NCI-H1417 treated with DMSO at 0.1 percent for 48 hours (cell line): ENCODE measurements around the gene DGCR2.
"Not testable (repeated sequence)": the region's sequence is repeated elsewhere in the genome, so short reads cannot be mapped to it uniquely, and the experiment has no call there.

ENCODE experiments used
- DNase-seq: peaks from one replicate; lab custom pipeline; 2025; lab: John Stamatoyannopoulos, UW

The DGCR2 gene

DNA sequence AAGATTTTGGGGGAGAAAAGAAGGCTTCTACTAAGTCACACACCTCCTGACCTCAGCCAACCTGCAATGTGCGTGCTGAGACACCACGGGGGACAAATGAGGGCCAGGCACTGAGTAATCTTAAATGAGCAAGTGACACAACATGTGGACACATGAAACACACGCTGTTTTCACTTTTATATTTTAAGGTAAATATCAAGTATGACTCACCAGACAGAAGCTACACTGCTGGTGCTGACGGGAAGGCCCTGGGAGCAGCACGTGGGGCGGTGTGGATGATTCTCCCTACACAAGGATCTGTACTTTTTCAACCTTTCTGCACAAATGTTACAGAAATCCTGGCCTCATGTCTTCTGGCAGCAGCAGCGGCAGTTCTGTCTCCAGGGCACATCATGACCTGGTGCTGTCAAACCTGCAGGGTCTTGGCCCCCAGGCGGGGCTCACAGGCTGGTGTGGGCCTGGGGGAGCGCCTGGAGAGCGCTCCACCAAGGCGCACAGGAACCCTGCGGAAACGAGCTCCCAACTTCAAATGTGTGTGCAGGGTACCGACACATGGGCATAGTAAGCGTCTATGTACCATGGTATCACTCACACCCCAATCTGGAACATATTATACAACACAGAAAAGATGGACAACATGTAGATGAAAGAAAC is 61.7 kb downstream of the DGCR2 start:
- DNase-seq = no peak

DNA sequence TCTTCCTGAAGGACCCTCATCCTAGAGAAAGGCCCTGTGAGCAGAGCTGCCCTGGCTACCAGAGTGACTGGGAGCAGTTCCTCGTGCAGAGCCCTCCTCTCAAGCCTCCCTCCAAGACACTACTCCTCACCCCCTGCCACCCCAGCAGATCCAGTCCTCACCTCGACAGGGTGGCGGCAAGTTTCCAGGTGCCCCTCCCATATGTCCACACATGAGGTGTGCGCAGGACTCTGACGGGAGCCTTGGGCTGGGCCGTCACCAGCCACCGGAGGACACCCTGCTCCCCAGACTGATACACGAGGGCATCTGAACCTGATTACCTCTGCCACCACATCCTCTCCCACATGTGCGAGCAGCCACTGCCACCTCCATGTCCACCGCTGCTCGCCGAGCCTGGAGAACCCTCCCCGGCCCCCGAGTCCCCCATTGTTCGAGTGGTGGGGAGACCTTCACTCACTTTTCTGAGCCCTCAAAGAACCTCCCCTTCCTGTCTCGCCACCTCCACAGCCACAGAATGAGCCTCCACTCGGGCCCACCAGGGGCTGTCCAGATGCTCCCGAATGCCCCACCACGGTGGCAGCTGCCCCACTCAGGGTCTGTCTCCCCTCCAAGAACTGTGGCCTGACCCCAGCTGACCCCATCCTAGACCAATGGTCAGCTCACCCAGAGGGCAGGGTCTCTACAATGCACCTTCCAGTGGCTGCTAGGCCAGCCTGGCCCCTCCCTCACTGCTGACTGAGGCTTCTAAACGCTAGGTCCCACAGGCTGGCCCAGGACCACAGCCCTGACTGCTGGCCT is 62.5 kb downstream of the DGCR2 start:
- no peak for DNase-seq

DNA sequence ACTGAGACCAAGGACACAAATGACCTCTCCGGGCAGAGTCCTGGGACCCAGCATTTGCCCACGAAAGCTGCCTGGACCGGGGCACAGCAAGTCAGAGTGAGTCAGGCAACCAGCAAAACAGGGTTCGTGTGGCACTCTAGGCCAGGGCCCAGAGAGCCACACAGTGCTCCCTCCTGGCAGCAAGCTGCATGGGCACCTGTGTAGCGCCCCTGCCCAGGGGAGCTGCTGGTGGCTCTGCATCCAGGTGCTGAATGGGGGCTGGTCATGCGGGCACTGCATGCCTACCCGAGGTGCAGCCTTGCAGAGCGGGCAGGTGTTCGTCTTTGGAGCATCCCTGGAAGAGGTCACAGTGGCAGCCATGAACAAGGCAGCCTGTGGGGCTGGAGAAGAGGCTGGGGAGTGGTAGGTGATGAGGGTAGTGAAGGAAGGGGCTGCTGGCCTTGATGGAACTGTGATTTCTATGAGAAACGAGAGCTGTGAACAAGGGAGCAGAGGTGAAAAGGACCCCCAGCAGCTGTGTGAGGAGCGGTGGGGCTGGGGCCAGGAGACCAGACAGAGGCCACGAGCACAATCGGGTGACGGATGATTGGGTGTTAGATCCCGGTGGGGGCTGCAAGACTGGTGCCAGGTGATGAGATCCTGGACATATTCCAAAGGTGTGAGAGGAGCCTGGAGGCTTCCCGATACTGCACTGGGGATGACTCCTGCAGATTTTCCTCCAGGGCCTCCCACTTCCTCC is 63.3 kb downstream of the DGCR2 start:
- no peak for DNase-seq

DNA sequence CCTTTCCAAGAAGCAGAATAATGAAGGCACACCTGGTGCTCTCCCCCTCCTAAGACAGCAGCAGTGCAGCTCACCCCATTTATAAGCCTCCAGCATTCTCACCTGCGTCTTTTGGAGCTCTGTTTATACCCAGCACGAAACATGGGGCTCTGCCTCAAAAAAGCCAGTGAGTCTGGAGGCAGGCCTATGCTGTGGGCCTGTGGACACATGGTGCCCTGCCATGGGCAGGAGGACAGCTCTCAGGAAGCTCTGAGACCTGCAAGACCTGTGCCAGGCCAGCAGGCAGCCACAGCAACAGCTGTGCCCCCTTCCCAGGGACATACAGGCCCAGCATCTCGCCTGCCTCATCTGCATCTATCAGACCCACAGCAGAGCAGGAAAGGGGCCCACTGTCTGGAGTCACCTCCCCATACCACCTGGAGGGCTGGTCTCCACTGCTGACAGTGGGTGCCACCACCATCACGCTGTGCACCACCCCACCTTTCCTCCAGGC is 64.2 kb downstream of the DGCR2 start:
- no peak for DNase-seq

DNA sequence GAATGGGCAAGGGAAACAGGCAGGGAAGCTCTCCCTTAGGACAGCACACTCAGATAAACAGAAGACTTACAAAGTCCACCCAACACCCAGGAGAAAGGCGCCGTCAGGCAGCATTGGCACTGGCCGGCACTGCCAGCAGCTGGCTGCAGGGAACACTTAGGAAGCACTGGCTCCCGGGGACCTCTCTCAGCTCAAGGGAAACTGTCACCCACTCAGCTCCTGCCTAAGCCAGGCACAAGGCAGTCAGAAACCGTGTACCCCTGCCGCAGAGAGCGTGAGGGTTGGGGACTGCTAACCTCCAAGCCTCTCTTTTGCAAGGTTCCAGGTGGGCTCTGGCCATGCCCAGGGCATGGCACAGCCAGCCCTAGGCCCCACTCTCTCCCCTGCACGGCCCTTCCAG is 64.7 kb downstream of the DGCR2 start:
- DNase-seq = no peak

DNA sequence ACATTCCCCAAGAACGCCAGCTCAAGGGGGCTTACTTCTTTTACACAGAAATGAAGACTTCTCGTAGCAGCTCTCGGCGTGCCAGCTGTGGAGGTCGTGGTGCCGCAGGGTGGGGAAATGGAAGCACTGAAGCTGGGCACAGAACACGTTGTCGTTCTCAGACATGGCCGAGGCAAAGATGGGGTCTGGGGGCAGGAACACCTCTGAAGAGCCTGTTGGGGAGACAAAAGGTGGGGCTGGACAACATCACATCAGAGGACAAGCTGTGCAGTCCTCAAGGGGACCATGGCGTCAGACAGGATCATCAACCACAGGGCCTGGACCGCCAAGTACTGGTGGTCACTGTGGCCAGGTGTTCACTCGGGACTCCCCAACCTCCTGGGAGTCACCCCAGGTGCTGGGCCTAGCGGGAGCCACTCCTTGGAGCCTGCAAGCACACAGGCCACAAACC is 65.2 kb downstream of the DGCR2 start:
- no peak for DNase-seq

DNA sequence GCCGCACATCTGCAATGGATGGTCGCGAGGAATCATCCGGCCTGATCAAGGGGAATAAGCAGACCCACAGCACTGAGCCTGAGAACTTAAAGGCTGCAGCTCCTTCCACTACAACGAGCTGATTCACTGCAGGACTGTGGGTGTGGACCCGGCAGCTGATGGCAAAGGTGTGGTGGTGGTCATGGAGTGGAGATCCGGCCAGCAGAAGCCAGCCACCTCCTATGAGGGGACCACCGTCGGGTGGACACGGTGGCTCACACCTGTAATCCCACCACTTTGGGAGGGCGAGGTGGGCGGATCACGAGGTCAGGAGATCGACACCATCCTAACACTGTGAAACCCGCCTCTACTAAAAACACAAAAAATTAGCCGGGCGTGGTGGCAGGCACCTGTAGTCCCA is 66.4 kb downstream of the DGCR2 start:
- DNase-seq = no peak

DNA sequence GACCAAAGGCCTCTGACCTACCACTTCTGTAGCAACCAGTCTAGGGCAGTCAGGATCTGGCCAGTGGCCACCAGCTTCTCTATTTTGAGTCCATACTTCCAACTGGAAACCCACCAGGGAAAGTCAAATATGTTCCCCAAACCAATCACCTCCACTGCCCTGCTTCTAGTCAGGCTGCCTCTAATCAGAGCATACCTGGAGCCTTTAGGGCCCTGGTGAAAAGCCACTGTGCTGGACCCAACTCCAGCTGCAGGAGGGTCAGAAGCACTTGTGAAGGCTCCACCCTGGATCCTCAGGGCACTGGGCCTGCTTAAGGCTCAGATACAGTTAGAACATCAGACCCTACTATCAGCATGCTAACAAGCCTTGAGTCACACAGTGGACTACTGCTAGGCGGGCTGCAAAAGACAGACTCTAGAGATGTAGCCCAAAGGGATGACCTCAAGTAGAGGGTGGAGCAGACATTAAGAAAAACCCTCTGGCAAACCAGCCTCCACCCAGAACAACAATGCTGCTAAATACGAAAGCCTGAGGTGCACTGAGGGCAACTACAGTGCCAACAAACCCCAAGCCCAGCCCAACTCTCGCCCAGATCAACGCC is 69.2 kb downstream of the DGCR2 start:
- DNase-seq = no peak

DNA sequence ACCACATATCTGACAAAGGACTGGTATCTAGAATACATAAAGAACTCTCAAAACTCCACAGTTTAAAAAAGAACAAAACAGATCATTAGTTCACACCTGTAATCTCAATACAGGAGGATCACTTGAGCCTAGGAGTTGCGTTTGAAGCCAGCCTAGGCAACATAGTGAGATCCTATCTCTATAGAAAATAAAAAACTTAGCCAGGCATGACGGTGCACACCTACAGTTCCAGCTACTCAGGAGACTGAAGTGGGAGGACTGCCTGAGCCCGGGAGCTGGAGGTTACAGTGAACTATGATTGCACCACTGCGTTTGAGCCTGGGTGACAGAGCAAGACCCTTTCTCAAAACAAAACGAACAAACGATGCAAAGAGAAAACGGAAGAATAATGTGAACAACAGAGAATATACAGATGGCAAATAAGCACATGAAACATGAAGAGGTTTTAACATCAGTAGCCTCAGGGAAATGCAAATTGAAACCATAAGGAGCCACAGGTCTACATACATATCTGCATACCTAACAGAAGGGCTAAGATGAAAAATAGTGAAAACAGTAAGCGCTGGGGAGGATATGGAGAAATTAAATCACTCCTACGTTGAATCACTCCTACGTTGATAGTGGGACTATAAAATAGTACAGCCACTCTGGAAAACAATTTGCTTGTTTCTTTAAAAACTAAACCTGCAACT is 70.7 kb downstream of the DGCR2 start:
- no peak for DNase-seq

DNA sequence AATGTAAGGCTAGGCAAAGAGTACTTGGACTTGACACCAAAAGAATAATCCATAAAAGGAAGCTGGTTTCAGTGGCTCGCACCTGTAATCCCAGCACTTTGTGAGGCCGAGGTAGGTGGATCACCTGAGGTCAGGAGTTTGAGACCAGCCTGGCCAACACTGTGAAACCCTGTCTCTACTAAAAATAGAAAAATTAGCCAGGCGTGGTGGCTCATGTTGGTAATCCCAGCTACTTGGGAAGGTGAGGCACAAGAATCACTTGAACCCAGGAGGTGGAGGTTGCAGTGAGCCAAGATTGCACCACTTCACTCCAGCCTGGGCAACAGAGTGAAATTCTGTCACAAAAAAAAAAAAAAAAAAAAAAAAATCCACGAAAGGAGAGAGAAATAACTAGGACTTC is 71.4 kb downstream of the DGCR2 start:
- DNase-seq = not testable (repeated sequence)

DNA sequence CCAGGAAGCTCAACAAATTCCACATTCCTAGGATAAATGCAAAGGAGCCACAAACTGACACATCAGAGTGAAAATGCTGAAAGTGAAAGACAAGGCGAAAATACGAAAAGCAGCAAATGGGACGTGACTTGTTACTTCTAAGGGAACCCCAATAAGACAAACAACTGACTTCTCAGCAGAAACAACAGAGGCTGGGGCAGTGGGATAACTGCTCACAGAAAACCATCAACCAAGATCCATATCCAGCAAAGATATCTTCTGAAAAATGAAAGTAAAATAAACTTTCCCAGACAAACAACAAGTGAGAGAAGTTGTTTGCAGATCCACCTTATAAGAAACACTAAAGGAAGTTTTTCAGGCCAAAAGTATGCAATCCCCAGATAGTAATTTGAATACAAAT is 72.1 kb downstream of the DGCR2 start:
- DNase-seq = no peak

DNA sequence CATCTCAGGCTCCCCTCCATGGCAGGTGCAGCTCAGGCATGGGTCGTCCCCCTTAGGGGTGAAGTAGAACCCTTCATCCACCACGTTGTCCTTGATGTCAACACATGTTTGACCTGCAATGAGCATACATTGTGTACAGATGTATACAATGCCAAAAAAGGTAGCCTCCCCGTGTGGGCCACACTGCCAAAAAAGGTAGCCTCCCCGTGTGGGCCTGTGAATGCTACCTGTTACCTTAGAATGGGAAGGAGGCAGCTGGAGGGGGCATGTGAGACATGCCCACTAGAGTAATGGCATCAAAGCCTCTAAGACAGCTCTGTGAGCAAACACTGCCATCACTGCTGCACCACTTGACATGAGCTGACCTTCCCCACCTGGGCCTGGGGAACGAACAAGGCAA is 73.7 kb downstream of the DGCR2 start:
- no peak for DNase-seq

DNA sequence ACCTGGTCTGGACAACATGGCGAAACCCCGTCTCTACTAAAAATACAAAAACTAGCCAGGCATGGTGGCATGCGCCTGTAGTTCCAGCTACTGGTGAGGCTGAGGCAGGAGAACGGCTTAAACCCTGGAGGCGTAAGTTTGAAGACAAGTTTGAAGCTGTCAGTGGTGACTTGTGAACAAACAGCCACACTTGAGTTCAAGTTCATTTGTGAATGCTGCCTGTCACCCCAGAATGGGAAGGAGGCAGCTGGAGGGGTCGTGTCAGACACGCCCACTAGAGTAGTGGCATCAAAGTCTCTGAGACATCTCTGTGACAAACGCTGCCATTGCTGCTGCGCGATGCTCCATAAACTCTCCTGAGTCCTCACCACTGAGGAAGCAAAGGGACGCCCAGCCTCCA is 74.2 kb downstream of the DGCR2 start:
- DNase-seq = no peak

DNA sequence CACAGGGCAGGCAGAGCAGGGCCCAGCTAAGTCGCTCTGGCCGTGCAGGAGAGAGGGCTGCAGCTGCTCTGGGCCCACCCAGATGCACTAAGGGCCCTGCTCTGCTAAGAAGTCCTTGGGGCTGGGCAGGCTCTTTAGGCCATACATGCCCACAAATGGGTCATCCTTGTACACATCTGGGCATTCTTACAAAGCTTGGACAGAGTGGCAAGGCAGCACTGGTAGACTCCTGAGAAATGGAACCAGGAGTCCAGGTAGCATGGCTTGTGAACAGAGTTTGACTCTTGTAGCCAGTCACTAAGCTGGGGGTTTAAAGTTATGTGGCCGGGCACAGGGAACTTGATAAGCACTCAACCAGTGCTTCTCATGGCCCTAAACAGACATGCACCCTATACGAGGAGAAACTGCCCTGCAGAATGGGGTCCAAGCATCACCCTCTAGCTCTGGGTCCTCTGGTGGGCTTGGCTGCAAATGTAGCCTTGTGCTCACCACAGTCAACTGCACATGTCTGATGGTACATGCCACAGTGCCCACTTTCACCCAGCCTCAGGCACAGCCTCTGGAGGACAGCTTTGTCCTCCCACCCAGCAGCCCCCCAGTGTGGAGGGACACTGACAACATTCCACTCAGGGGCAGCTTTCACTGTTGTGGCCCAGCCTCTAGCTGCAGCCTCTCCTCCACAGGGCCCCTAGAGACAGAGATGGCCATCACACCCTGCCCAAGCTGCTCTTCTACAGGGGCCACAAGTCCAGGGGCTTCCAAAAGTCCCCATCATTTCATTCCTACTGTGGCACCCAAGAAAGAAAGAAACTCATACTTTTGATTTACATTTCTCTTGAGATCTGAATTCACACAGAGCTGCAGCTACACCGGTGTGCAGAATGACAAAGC is 75.2 kb downstream of the DGCR2 start:
- no peak for DNase-seq

DNA sequence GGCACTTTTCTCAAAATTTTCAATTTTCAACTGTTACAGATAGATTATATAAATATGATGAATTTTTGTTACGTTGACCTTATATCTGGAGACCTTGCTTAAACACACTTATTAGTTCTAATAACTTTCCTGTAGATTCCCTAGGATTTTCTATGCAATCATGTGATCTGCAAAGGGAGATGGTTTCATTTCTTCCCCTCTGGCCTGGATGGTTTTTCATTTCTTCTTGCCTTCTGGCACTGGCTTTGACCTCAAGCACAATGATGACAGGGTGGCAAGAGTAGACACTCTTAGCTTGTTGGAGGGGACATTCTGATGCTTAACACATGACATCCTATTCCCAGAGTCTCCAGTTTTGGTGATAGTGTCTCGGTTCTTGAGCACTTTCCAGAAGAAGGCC is 75.9 kb downstream of the DGCR2 start:
- DNase-seq = no peak

DNA sequence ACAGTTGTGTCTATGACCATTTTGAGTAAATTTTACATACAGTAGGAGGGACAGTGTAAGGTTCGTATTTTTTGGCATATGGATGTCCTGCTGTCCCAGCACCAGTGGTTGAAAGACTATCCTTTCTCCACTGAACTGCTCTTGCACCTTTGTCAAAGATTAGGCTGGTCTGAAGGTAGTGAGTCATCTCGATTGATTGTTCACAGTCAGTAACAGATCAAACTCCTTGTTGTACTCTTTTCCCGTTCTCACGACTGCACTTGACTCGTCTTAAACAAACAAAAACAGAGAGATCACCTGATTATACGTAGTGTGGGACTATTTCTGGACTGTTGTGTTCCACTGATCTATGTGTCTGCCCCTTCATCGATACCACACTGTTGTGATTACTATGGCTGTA is 77.1 kb downstream of the DGCR2 start:
- no peak for DNase-seq

DNA sequence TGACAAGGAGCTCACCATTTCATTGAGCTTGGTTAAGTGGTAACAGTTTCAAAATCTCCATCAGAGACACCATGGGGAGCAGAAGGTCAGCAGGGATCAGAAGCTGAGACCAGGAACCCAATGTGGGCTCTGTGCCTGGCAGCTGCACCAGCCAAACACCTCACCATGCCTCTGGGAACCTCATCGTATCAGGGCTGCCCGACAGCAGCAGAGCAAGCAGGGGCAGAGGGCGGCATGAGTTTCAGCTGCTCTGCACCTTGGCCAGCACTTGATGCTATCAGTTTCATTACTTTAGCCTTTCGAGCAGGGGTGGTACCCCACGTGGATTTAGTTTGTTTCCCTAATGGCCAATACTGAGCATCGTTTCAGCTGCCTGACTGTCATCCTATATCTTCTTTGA is 77.8 kb downstream of the DGCR2 start:
- no peak for DNase-seq

DNA sequence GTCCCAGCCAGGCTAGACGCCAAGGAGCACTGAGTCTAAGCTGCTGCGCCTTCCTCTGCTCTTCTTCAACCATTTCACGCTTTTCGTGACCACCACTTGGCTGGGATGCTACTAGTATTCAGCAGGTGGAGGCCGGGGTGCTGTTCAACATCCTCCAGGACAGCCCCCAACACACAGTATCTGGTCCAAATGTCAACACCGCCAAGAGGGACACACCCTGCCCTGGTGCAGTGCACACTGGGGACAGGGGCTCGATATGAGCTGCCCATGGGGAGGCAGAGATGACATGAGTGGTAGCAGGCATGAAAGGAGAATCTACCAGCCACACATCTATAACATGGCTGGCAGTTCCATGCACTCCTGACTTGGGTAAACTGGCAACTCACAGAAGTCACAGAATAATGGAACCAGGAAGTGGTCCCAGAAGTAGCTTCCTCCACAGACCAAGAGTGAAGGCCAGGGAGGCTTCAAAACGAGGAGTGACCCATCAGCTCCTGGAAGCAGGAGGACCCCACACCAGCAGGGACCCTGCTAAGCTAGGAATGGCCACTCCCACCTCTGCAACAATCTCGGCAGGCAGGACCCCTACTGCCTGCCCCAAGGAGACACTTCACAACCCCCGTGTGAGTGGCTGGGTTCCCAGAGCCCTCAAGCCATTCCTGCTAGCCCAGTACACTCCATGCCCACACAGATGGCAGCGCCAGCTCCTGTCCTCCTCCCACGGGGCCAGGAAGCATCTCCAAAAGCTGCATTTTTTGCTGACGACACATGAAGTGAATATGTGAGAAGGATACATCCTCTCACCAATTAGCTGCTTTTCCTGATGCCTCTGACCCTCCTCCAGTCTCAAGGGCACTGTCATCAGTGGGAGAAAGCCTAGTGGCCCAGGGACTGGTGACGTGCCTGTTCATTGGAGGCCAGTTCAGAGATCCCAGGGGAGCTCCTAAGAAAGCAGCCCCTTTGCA is 78.8 kb downstream of the DGCR2 start:
- DNase-seq = no peak

DNA sequence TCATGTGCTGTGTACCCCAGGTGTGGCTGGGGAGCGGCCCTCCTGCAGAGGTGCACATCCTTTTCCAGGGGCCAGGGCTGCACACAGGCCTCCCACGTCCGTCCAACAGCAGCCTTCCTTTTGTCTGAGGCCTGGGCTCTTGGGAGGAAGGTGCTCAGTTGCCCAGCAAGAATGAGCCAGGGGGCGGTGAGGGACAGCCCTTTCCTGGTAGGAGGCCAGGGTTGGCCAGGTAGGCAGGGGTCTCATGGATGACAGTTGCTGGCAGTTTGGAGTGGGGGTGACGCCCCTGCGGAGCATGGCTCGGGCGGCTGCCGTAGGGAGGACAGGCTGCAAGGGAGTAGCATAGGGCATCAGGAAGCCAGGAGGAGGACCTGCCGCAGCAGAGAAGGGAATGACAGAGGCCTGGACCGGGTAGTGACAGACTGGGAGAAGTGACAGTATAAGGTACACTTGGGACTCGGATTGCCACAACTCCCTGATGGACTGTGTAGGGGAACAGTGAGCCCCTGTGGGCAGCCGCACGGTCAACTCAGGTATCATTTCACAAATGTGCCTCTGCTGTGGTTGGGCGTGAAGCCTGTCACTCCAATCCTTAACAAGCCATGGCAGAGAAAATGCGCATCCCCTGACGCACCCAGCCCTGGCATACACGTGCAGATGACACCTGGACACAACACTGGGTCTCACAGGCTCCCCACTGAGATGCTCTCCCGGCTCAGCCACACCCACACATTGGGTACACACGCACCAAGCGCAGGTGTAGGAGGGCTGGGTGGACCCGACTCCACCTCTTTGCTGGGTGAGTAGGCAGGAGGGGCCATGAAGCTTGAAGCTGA is 79.7 kb downstream of the DGCR2 start:
- DNase-seq = no peak
